ENCODE data around the gene CCDC188.

DNA sequence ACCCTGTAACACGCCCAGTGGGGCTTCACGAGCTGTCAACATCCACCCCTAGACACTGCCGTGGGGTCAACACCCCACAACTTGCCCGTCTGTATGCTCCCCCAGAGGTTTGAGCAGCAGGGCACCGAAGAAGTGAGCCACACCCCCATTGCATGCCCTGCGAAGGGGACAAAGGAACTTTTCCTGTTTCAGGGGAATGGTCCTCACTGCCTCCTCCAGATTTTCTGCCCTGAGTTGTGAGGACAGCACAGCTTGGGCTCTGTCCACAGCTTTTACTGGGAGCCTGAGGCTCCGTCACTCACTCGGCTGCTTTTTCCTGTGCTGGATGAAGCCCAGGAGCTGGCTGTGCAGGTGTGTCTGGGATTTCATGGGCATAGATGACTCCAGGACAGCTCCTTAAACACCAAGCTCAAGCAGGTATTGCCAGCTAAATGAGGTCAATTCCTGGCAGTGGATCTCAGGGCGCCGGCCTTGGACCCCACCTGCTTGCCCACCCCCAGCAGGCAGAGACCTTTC is 40.2 kb upstream of the CCDC188 start:
- TF ChIP-seq, protein P1, sequence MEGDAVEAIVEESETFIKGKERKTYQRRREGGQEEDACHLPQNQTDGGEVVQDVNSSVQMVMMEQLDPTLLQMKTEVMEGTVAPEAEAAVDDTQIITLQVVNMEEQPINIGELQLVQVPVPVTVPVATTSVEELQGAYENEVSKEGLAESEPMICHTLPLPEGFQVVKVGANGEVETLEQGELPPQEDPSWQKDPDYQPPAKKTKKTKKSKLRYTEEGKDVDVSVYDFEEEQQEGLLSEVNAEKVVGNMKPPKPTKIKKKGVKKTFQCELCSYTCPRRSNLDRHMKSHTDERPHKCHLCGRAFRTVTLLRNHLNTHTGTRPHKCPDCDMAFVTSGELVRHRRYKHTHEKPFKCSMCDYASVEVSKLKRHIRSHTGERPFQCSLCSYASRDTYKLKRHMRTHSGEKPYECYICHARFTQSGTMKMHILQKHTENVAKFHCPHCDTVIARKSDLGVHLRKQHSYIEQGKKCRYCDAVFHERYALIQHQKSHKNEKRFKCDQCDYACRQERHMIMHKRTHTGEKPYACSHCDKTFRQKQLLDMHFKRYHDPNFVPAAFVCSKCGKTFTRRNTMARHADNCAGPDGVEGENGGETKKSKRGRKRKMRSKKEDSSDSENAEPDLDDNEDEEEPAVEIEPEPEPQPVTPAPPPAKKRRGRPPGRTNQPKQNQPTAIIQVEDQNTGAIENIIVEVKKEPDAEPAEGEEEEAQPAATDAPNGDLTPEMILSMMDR (optimal IDR thresholded peaks at IDR 0.05 in 1 of 3, IDR thresholded peaks at IDR 0.05 in 1 of 3, conservative IDR thresholded peaks at IDR 0.05 in 1 of 3; ENCODE audit: extremely low read depth in 1 of 3, insufficient read depth in 2 of 3, low read length in 3 of 3): no peak
- no peak for TF ChIP-seq EZH2 (IDR thresholded peaks at IDR 0.05; ENCODE audit: low read length)

Data from keratinocyte (primary cell).